ENCODE data around the gene NUDT14.

GRCh38 chr14:105144026-105144665, 37.0 kb downstream of the NUDT14 start:
- TF ChIP-seq CTCF (conservative IDR thresholded peaks at IDR 0.05; ENCODE audit: low read depth, low read length) (no peak), EZH2 (IDR thresholded peaks at IDR 0.05; ENCODE audit: low read length, unreplicated experiment) (no peak), EZH2phosphoT487 (IDR thresholded peaks at IDR 0.05; ENCODE audit: borderline replicate concordance, low read length) (no peak)

Measured in PC-3 (cell line).